ENCODE results near the gene LRP1B. TPM values are rescaled to one million over a fixed set of nuclear protein-coding genes. Genes with fewer than 3 reads are reported as not detected.

The LRP1B gene
- total RNA-seq, 1 donor from 2014 or later: 0.54 TPM

- Mint-ChIP-seq H3K9me3 (no peaks in the 10 kb centered on the region), H3K27me3 (ENCODE audit: low read depth) (no peaks in the 10 kb centered on the region), H3K4me3 (no peak overlapping the region), H3K4me1 (peaks cover 12% of the 10 kb centered on the region), H3K27ac (ENCODE audit: unreplicated experiment) (no peak overlapping the region), H3K36me3 (ENCODE audit: low read depth) (no peaks in the 10 kb centered on the region)
- TF ChIP-seq CTCF (conservative IDR thresholded peaks at IDR 0.05): no peak
- DNase-seq (ENCODE audit: low read depth, low spot score): no peak
Observed at GRCh38 chr2:141517852-141518421, 612.9 kb downstream of the LRP1B start.

GRCh38 chr2:141517180-141517851 is 613.5 kb downstream of the LRP1B start:
- no peak overlapping the region for H3K27ac Mint-ChIP-seq (ENCODE audit: unreplicated experiment)
- no peaks in the 10 kb centered on the region for H3K27me3 Mint-ChIP-seq (ENCODE audit: low read depth)
- H3K36me3 Mint-ChIP-seq (ENCODE audit: low read depth): no peaks in the 10 kb centered on the region
- no peak overlapping the region for H3K4me3 Mint-ChIP-seq
- H3K4me1 Mint-ChIP-seq: peaks cover 12% of the 10 kb centered on the region
- DNase-seq (ENCODE audit: low read depth, low spot score): no peak
- H3K9me3 Mint-ChIP-seq: no peaks in the 10 kb centered on the region
- TF ChIP-seq CTCF (conservative IDR thresholded peaks at IDR 0.05): no peak

- Mint-ChIP-seq H3K27me3 (ENCODE audit: low read depth) (no peaks in the 10 kb centered on the region), H3K4me1 (peaks cover 12% of the 10 kb centered on the region), H3K36me3 (ENCODE audit: low read depth) (no peaks in the 10 kb centered on the region), H3K4me3 (no peak overlapping the region), H3K9me3 (no peaks in the 10 kb centered on the region), H3K27ac (ENCODE audit: unreplicated experiment) (no peak overlapping the region)
- no peak for TF ChIP-seq CTCF (conservative IDR thresholded peaks at IDR 0.05)
- no peak for DNase-seq (ENCODE audit: low read depth, low spot score)
Observed at GRCh38 chr2:141515931-141516330, 614.9 kb downstream of the LRP1B start.

- H3K4me3 Mint-ChIP-seq: no peak overlapping the region
- H3K4me1 Mint-ChIP-seq: peaks cover 7% of the 10 kb centered on the region
- no peak for DNase-seq (ENCODE audit: low read depth, low spot score)
- TF ChIP-seq CTCF (conservative IDR thresholded peaks at IDR 0.05): no peak
- no peak overlapping the region for H3K27ac Mint-ChIP-seq (ENCODE audit: unreplicated experiment)
- no peaks in the 10 kb centered on the region for H3K27me3 Mint-ChIP-seq (ENCODE audit: low read depth)
- H3K9me3 Mint-ChIP-seq: no peaks in the 10 kb centered on the region
- no peaks in the 10 kb centered on the region for H3K36me3 Mint-ChIP-seq (ENCODE audit: low read depth)
Observed at GRCh38 chr2:141513853-141514252, 617.0 kb downstream of the LRP1B start.

GRCh38 chr2:141508806-141509595 is 621.8 kb downstream of the LRP1B start:
- DNase-seq (ENCODE audit: low read depth, low spot score): no peak
- no peaks in the 10 kb centered on the region for H3K36me3 Mint-ChIP-seq (ENCODE audit: low read depth)
- H3K4me1 Mint-ChIP-seq: peaks cover 8% of the 10 kb centered on the region
- TF ChIP-seq CTCF (conservative IDR thresholded peaks at IDR 0.05): no peak
- H3K4me3 Mint-ChIP-seq: no peak overlapping the region
- no peak overlapping the region for H3K27ac Mint-ChIP-seq (ENCODE audit: unreplicated experiment)
- H3K9me3 Mint-ChIP-seq: no peaks in the 10 kb centered on the region
- no peaks in the 10 kb centered on the region for H3K27me3 Mint-ChIP-seq (ENCODE audit: low read depth)

All from neural crest cell (in vitro differentiated cells).